ENCODE results near the gene ATP6V1G3. TPM values are rescaled to one million over a fixed set of nuclear protein-coding genes. Genes with fewer than 3 reads are reported as not detected.

ATP6V1G3 gene
- total RNA-seq, 2 donors from 2014 or later, result not detected

DNA sequence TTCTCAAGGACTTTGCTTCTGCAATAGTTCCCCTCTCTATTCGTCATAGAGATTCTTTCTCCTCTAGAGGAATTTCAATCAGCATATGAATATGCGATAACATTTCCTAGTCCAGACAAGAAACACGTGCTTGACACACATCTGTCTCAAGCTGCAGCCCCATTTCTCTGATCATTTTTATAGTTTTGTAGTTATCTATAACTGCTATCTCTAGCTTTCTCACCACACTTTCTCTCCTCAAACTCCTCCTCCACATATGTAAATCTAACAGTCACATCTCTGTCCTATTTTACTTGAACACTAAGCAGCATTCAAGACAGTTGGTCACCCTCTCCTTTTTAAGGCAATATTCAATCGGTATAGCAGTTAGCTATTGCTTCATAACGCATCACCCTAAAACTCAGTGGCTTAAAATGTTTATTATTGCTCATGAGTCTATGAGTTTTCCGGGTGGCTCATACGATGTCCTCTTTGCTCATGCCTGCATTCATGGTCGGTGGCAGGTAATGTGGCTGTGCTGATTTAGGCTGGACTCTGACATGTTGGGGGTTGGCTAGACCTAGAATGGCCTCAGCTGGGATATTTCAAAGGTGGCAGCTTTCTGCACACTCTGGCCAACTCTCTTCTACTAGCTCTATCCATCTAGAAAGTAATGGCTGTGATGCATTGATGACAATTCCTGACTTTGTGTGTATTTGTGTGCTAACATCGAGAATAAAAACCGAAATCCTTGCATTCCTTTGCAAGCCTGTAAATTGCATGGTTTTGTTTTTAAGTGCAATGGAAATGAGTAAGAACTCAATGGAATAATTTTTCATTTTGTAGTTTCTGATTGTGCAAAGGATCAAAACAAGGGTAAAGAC, 20.6 kb downstream of the ATP6V1G3 start:
- WGBS, result 90% methylated on average over 10 of the region's 10 CpGs
- TF ChIP-seq, protein P1, sequence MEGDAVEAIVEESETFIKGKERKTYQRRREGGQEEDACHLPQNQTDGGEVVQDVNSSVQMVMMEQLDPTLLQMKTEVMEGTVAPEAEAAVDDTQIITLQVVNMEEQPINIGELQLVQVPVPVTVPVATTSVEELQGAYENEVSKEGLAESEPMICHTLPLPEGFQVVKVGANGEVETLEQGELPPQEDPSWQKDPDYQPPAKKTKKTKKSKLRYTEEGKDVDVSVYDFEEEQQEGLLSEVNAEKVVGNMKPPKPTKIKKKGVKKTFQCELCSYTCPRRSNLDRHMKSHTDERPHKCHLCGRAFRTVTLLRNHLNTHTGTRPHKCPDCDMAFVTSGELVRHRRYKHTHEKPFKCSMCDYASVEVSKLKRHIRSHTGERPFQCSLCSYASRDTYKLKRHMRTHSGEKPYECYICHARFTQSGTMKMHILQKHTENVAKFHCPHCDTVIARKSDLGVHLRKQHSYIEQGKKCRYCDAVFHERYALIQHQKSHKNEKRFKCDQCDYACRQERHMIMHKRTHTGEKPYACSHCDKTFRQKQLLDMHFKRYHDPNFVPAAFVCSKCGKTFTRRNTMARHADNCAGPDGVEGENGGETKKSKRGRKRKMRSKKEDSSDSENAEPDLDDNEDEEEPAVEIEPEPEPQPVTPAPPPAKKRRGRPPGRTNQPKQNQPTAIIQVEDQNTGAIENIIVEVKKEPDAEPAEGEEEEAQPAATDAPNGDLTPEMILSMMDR (IDR thresholded peaks at IDR 0.05), result no peak
- TF ChIP-seq POLR2A (IDR thresholded peaks at IDR 0.05), result no peak
- no peak for TF ChIP-seq POLR2AphosphoS5 (IDR thresholded peaks at IDR 0.05)
- no peak overlapping the region for H3K27ac ChIP-seq
- H3K36me3 ChIP-seq, result no peaks in the 10 kb centered on the region
- H3K4me1 ChIP-seq (replicated peaks), result no peaks in the 10 kb centered on the region
- H3K4me3 ChIP-seq, result no peak overlapping the region
- DNase-seq (ENCODE audit: low spot score), result no peak
- intact Hi-C loops (cut with DNase I), result no loop called here
- no peaks in the 10 kb centered on the region for H3K27me3 ChIP-seq (replicated peaks; ENCODE audit: insufficient read depth)
- H3K9me3 ChIP-seq, result no peaks in the 10 kb centered on the region

- DNase-seq (ENCODE audit: low spot score), result no peak
- H3K36me3 ChIP-seq, result no peaks in the 10 kb centered on the region
- H3K4me1 ChIP-seq (replicated peaks), result no peaks in the 10 kb centered on the region
- H3K9me3 ChIP-seq, result no peaks in the 10 kb centered on the region
- intact Hi-C loops (cut with DNase I), result no loop called here
- TF ChIP-seq POLR2AphosphoS5 (IDR thresholded peaks at IDR 0.05) (no peak), POLR2A (IDR thresholded peaks at IDR 0.05) (no peak)
- TF ChIP-seq, protein P1 (IDR thresholded peaks at IDR 0.05), result no peak
- H3K27ac ChIP-seq, result no peak overlapping the region
- H3K4me3 ChIP-seq, result no peak overlapping the region
- H3K27me3 ChIP-seq (replicated peaks; ENCODE audit: insufficient read depth), result no peaks in the 10 kb centered on the region
Observed at GRCh38 chr1:198517623-198518199, 22.8 kb downstream of the ATP6V1G3 start.

DNA sequence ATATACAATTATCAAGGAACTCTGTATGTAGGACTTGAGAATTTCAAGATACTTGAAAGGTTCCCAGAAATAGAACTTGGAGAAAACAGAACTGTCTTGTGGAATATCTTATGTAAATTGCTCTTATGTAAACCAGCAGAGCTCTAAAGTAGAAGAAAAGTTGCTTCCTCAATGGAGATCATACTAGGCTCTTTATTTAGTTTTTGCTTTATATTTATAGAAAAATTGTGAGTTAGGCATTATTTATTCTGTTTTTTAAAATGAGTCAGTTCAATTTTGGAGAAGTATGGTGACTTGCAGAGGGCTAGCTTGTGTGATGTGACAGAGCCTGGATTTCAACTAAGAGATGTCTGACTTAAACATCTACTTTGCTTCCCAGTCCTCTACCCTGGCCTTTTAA, 40.4 kb downstream of the ATP6V1G3 start:
- H3K27me3 ChIP-seq (replicated peaks; ENCODE audit: insufficient read depth), result no peaks in the 10 kb centered on the region
- no peak overlapping the region for H3K4me3 ChIP-seq
- no peak for DNase-seq (ENCODE audit: low spot score)
- intact Hi-C loops (cut with DNase I), result no loop called here
- TF ChIP-seq POLR2AphosphoS5 (IDR thresholded peaks at IDR 0.05), result no peak
- TF ChIP-seq, protein P1 (IDR thresholded peaks at IDR 0.05), result no peak
- TF ChIP-seq POLR2A (IDR thresholded peaks at IDR 0.05), result no peak
- H3K27ac ChIP-seq, result no peak overlapping the region
- H3K9me3 ChIP-seq, result no peaks in the 10 kb centered on the region
- no peaks in the 10 kb centered on the region for H3K4me1 ChIP-seq (replicated peaks)
- H3K36me3 ChIP-seq, result no peaks in the 10 kb centered on the region

- H3K27ac ChIP-seq, result no peak overlapping the region
- intact Hi-C loops (cut with DNase I), result no loop called here
- no peaks in the 10 kb centered on the region for H3K9me3 ChIP-seq
- H3K4me3 ChIP-seq, result no peak overlapping the region
- TF ChIP-seq POLR2AphosphoS5 (IDR thresholded peaks at IDR 0.05), result no peak
- TF ChIP-seq, protein P1 (IDR thresholded peaks at IDR 0.05), result no peak
- no peak for TF ChIP-seq POLR2A (IDR thresholded peaks at IDR 0.05)
- no peak for DNase-seq (ENCODE audit: low spot score)
- H3K36me3 ChIP-seq, result no peaks in the 10 kb centered on the region
- no peaks in the 10 kb centered on the region for H3K27me3 ChIP-seq (replicated peaks; ENCODE audit: insufficient read depth)
- WGBS, result 94% methylated on average over 1 of the region's 1 CpG
- H3K4me1 ChIP-seq (replicated peaks), result no peaks in the 10 kb centered on the region
Observed at GRCh38 chr1:198499588-198499987, 40.9 kb downstream of the ATP6V1G3 start.

GRCh38 chr1:198498881-198499280, 41.6 kb downstream of the ATP6V1G3 start:
- H3K27me3 ChIP-seq (replicated peaks; ENCODE audit: insufficient read depth), result no peaks in the 10 kb centered on the region
- intact Hi-C loops (cut with DNase I), result no loop called here
- no peak for DNase-seq (ENCODE audit: low spot score)
- no peaks in the 10 kb centered on the region for H3K4me1 ChIP-seq (replicated peaks)
- 88% methylated on average over 1 of the region's 1 CpG for WGBS
- H3K27ac ChIP-seq, result no peak overlapping the region
- H3K9me3 ChIP-seq, result no peaks in the 10 kb centered on the region
- no peak overlapping the region for H3K4me3 ChIP-seq
- H3K36me3 ChIP-seq, result no peaks in the 10 kb centered on the region
- TF ChIP-seq, protein P1 (IDR thresholded peaks at IDR 0.05), result no peak
- no peak for TF ChIP-seq POLR2A (IDR thresholded peaks at IDR 0.05)
- TF ChIP-seq POLR2AphosphoS5 (IDR thresholded peaks at IDR 0.05), result no peak
